Keratinocyte (primary cell): ENCODE results near the gene MOB1B. TPM values are rescaled to one million over a fixed set of nuclear protein-coding genes. Genes with fewer than 3 reads are reported as not detected.

Experiments
- DNase-seq: peaks from one replicate; pipeline ENCODE4 v3.0.0-alpha.2; 2011; ENCODE audit warnings: low read depth, missing footprints, low spot score
- FAIRE-seq: peaks from 2 replicates; lab custom pipeline; 2011; peaks lifted over from hg19 to GRCh38; lab: Jason Lieb, UNC
- H2AFZ ChIP-seq: 2 replicates; pipeline ENCODE4 v1.6.0; 2012; ENCODE audit warnings: low read length, control low read depth, inconsistent platforms; ENCODE audit not compliant: control insufficient read depth
- H3K27ac ChIP-seq: 2 replicates; pipeline ENCODE4 v1.5.1; 2011; ENCODE audit warnings: low read length; ENCODE audit not compliant: control insufficient read depth, insufficient read depth
- H3K27me3 ChIP-seq: 3 replicates; pipeline ENCODE4 v1.6.0; 2011; ENCODE audit warnings: low read length; ENCODE audit not compliant: control insufficient read depth, insufficient read depth; ENCODE audit errors: extremely low read depth
- H3K36me3 ChIP-seq, 2 experiments: 2 replicates in 1 of 2; 3 replicates in 1 of 2; pipeline ENCODE4 v1.5.1; 2011; ENCODE audit warnings: low read length in 2 of 2, mild to moderate bottlenecking in 1 of 2; ENCODE audit not compliant: control insufficient read depth in 2 of 2, insufficient read depth in 2 of 2; ENCODE audit errors: extremely low read depth in 1 of 2
- H3K4me1 ChIP-seq: 3 replicates; pipeline ENCODE4 v1.5.1; 2011; ENCODE audit warnings: low read length; ENCODE audit not compliant: control insufficient read depth, insufficient read depth; ENCODE audit errors: extremely low read depth
- H3K4me2 ChIP-seq: 3 replicates; pipeline ENCODE4 v1.6.0; 2011; ENCODE audit warnings: low read depth, low read length; ENCODE audit not compliant: control insufficient read depth, insufficient read depth; ENCODE audit errors: extremely low read depth
- H3K4me3 ChIP-seq, 3 experiments: fragments of 200-600 bp in 1 of 3; sonication (generic) in 1 of 3; 2 replicates in 2 of 3; 3 replicates in 1 of 3; pipeline ENCODE4 v1.5.1; 2011 to 2016; ENCODE audit warnings: low read length in 3 of 3, mild to moderate bottlenecking in 3 of 3, control low read depth in 2 of 3, inconsistent platforms in 1 of 3, low read depth in 1 of 3, mixed read lengths in 1 of 3, mixed run types in 1 of 3, moderate library complexity in 1 of 3; ENCODE audit not compliant: control insufficient read depth in 2 of 3, insufficient read depth in 2 of 3; ENCODE audit errors: extremely low read depth in 1 of 3
- H3K79me2 ChIP-seq: 2 replicates; pipeline ENCODE4 v1.6.0; 2012; ENCODE audit warnings: low read length; ENCODE audit not compliant: control insufficient read depth, insufficient read depth
- H3K9ac ChIP-seq: 3 replicates; pipeline ENCODE4 v1.6.0; 2011; ENCODE audit warnings: low read length; ENCODE audit not compliant: control insufficient read depth, insufficient read depth; ENCODE audit errors: extremely low read depth
- H3K9me1 ChIP-seq: 3 replicates; pipeline ENCODE4 v1.6.0; 2011; ENCODE audit warnings: low read length; ENCODE audit not compliant: control insufficient read depth, insufficient read depth; ENCODE audit errors: extremely low read depth
- H3K9me3 ChIP-seq: 2 replicates; pipeline ENCODE4 v1.5.1; 2012; ENCODE audit warnings: low read depth, low read length; ENCODE audit not compliant: control insufficient read depth
- H4K20me1 ChIP-seq: 3 replicates; pipeline ENCODE4 v1.6.0; 2011; ENCODE audit warnings: low read length; ENCODE audit not compliant: control insufficient read depth, insufficient read depth; ENCODE audit errors: extremely low read depth
- EZH2 ChIP-seq: IDR thresholded peaks from one replicate; pipeline ENCODE4 v1.6.1; 2012; ENCODE audit warnings: inconsistent platforms, mild to moderate bottlenecking, low read length, moderate library complexity
- dilution Hi-C: fragments of 300-500 bp; cut with MboI; formaldehyde crosslinking; loops from one replicate; pipeline ENCODE4 v1.7.0; 2020; ENCODE audit warnings: low sequenced_read_pairs; ENCODE audit not compliant: extremely low pct_ligation_motif_present
- polyA plus RNA-seq, 5 experiments: library from polyadenylated mRNA; depleted of rRNA in 3 of 5; stranded (reverse) in 3 of 5; stranded (forward) in 1 of 5; unstranded in 1 of 5; fragments of >200 nt; gene quantifications; 1 replicate in 1 of 5; 2 replicates in 3 of 5; 3 replicates in 1 of 5; pipeline versions ENCODE4 v1.2.1 to v1.2.3, GENCODE V29; 2011 to 2012; ENCODE audit warnings: missing spikeins in 2 of 5, low read depth in 1 of 5, low replicate concordance in 1 of 5
- TF ChIP-seq, protein P1 (sequence below), 3 experiments: IDR thresholded peaks in 1 of 3; conservative IDR thresholded peaks in 1 of 3; optimal IDR thresholded peaks in 1 of 3; 2 replicates in 2 of 3; 3 replicates in 1 of 3; pipeline versions ENCODE3 to v1.5.1; 2011; ENCODE audit warnings: low read length in 3 of 3, mild to moderate bottlenecking in 3 of 3, moderate library complexity in 2 of 3, control low read depth in 1 of 3, inconsistent platforms in 1 of 3; ENCODE audit not compliant: insufficient read depth in 2 of 3; ENCODE audit errors: extremely low read depth in 1 of 3

The MOB1B gene
- polyA plus RNA-seq, 1 donor (not counting 4 experiments of a cell fraction or from before 2014, with no cell fraction given), result 15.6 TPM

DNA sequence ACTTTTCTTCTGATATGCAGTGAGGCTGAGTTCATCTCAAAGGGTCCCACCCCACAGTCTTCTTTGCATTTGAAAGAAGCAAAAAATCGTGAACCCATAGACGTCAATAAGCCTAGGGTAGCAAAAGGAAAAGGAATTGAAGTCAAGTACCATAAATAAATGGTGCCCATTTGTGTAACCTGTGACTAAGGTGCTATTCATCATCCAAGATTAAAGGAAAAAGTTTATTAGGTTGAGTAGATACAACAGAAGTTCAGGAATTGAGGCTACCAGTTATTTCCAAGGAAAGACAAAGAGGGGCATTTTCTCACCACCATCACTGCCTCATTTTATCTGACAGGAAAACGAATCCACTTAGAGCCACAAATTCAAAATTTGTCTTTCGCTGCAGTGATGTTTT is 43.7 kb upstream of the MOB1B start:
- DNase-seq (no peak), FAIRE-seq (no peak)
- H3K9ac ChIP-seq, result no peak overlapping the region
- H3K27me3 ChIP-seq, result no peaks in the 10 kb centered on the region
- H3K4me2 ChIP-seq, result no peak overlapping the region
- no peak overlapping the region for H3K4me3 ChIP-seq
- H3K79me2 ChIP-seq, result no peaks in the 10 kb centered on the region
- H3K9me3 ChIP-seq, result no peaks in the 10 kb centered on the region
- no peaks in the 10 kb centered on the region for H3K9me1 ChIP-seq
- H3K36me3 ChIP-seq, result no peaks in the 10 kb centered on the region
- H3K4me1 ChIP-seq, result no peaks in the 10 kb centered on the region
- H3K27ac ChIP-seq, result no peak overlapping the region
- no peak for TF ChIP-seq EZH2
- TF ChIP-seq, protein P1, sequence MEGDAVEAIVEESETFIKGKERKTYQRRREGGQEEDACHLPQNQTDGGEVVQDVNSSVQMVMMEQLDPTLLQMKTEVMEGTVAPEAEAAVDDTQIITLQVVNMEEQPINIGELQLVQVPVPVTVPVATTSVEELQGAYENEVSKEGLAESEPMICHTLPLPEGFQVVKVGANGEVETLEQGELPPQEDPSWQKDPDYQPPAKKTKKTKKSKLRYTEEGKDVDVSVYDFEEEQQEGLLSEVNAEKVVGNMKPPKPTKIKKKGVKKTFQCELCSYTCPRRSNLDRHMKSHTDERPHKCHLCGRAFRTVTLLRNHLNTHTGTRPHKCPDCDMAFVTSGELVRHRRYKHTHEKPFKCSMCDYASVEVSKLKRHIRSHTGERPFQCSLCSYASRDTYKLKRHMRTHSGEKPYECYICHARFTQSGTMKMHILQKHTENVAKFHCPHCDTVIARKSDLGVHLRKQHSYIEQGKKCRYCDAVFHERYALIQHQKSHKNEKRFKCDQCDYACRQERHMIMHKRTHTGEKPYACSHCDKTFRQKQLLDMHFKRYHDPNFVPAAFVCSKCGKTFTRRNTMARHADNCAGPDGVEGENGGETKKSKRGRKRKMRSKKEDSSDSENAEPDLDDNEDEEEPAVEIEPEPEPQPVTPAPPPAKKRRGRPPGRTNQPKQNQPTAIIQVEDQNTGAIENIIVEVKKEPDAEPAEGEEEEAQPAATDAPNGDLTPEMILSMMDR (optimal IDR thresholded peaks at IDR 0.05 in 1 of 3, IDR thresholded peaks at IDR 0.05 in 1 of 3, conservative IDR thresholded peaks at IDR 0.05 in 1 of 3; ENCODE audit: extremely low read depth in 1 of 3, insufficient read depth in 2 of 3, low read length in 3 of 3), result no peak
- H2AFZ ChIP-seq, result no peak overlapping the region
- no peaks in the 10 kb centered on the region for H4K20me1 ChIP-seq
- dilution Hi-C loops, result no loop called here

DNA sequence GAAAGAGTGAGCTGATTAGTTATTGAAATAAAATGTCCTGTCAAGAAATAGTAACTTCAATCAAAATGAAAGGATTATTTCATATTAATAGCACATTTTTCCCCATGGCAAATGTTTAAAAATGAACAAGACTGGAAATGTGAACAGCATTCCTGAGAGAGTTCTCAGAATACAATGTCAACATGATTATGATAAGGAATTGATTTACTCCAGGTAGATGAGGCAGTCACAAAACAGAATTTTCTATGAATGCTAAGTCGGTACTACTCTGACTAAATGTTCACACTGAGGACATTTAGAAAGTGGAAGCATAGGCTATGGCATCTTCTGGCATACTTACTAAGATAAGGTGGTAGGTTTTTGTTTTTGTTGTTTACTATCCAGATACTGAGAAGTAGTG is 43.1 kb upstream of the MOB1B start:
- no peak overlapping the region for H3K4me3 ChIP-seq
- no peaks in the 10 kb centered on the region for H3K9me1 ChIP-seq
- no peak overlapping the region for H2AFZ ChIP-seq
- no peaks in the 10 kb centered on the region for H4K20me1 ChIP-seq
- no peaks in the 10 kb centered on the region for H3K4me1 ChIP-seq
- no peak overlapping the region for H3K4me2 ChIP-seq
- FAIRE-seq, result no peak
- no peak for DNase-seq
- no peaks in the 10 kb centered on the region for H3K36me3 ChIP-seq
- H3K27ac ChIP-seq, result no peak overlapping the region
- no peaks in the 10 kb centered on the region for H3K79me2 ChIP-seq
- TF ChIP-seq EZH2, result no peak
- TF ChIP-seq, protein P1 (optimal IDR thresholded peaks at IDR 0.05 in 1 of 3, IDR thresholded peaks at IDR 0.05 in 1 of 3, conservative IDR thresholded peaks at IDR 0.05 in 1 of 3; ENCODE audit: extremely low read depth in 1 of 3, insufficient read depth in 2 of 3, low read length in 3 of 3), result no peak
- dilution Hi-C loops, result no loop called here
- H3K27me3 ChIP-seq, result no peaks in the 10 kb centered on the region
- no peaks in the 10 kb centered on the region for H3K9me3 ChIP-seq
- no peak overlapping the region for H3K9ac ChIP-seq
